HCT116 (cell line): ENCODE measurements around the gene APOE. TPM values are rescaled to one million over a fixed set of nuclear protein-coding genes. Genes with fewer than 3 reads are reported as not detected.

Source experiments
- ATAC-seq: fragments of 200-7000 bp; cut with Tn5 transposase; 2 replicates; pipeline ENCODE4 v1.9.1; 2020; ENCODE audit warnings: mild to moderate bottlenecking, moderate library complexity
- BruUV-seq: library from RNA; stranded (reverse); fragments of 400-500 nt; replicated peaks from 2 replicates; lab custom pipeline; 2021; lab: Mats Ljungman, UMichigan
- CTCF ChIA-PET: fragments of 300-600 bp; sonication (Branson Sonifier 250); formaldehyde crosslinking; loops from one replicate; lab custom pipeline; 2021; ENCODE audit warnings: antibody characterized with exemption; lab: Charles Lee
- POLR2A ChIA-PET: fragments of 300-600, 350-600 bp; sonication (Branson Sonifier 250); formaldehyde crosslinking; loops from one replicate; lab custom pipeline; 2021; ENCODE audit warnings: antibody characterized with exemption; lab: Charles Lee
- RAD21 ChIA-PET, 2 experiments: fragments of 300-600 bp; sonication (Branson Sonifier 250); formaldehyde crosslinking; loops; one replicate each; lab custom pipeline; 2023; ENCODE audit warnings: low total read pairs in 2 of 2; ENCODE audit not compliant: uncharacterized antibody in 2 of 2, unreplicated experiment in 2 of 2, low non-redundant PET in 1 of 2; lab: Charles Lee
- DNase-seq: peaks from one replicate; pipeline ENCODE4 v3.0.0-alpha.2; 2010; ENCODE audit warnings: low read depth, low spot score
- H2AFZ ChIP-seq: fragments of 200-600 bp; shearing (Covaris generic), sonication (generic); 2 replicates; pipeline ENCODE4 v1.6.1; 2017; ENCODE audit warnings: low read depth, mixed run types, mixed read lengths, antibody characterized with exemption, low read length; ENCODE audit not compliant: poor library complexity, severe bottlenecking
- H3K27ac ChIP-seq: 2 replicates; pipeline ENCODE4 v1.5.1; 2012; ENCODE audit warnings: low read depth, low read length
- H3K27me3 ChIP-seq: fragments of 200-600 bp; sonication (generic); 2 replicates; pipeline ENCODE4 v1.6.1; 2016; ENCODE audit warnings: mixed run types, low read length, mixed read lengths; ENCODE audit not compliant: insufficient read depth
- H3K36me3 ChIP-seq, 2 experiments: fragments of 200-500 bp in 1 of 2; fragments of 200-600 bp in 1 of 2; sonication (Bioruptor generic) in 1 of 2; sonication (generic) in 1 of 2; 2 replicates each; pipeline versions ENCODE4 v1.5.1 to v1.6.1; 2014 to 2016; ENCODE audit warnings: low read length in 2 of 2, inconsistent platforms in 1 of 2, mixed read lengths in 1 of 2, mixed run types in 1 of 2; ENCODE audit not compliant: insufficient read depth in 2 of 2, control insufficient read depth in 1 of 2
- H3K4me1 ChIP-seq, 2 experiments: fragments of 200-600 bp in 1 of 2; sonication (generic) in 1 of 2; 2 replicates each; pipeline versions ENCODE4 v1.5.1 to v1.6.1; 2012 to 2017; ENCODE audit warnings: low read length in 2 of 2, inconsistent platforms in 1 of 2, mild to moderate bottlenecking in 1 of 2, mixed read lengths in 1 of 2, mixed run types in 1 of 2, moderate library complexity in 1 of 2; ENCODE audit not compliant: insufficient read depth in 2 of 2, control insufficient read depth in 1 of 2
- H3K4me2 ChIP-seq: fragments of 200-600 bp; sonication (generic); 2 replicates; pipeline ENCODE4 v1.6.1; 2017; ENCODE audit warnings: mixed run types, low read length, mixed read lengths
- H3K4me3 ChIP-seq, 2 experiments: fragments of 200-600 bp in 1 of 2; sonication (generic) in 1 of 2; replicated peaks in 1 of 2; 2 replicates each; pipeline ENCODE4 v1.5.1; 2011 to 2016; ENCODE audit warnings: low read length in 2 of 2, control low read depth in 1 of 2, low read depth in 1 of 2, mild to moderate bottlenecking in 1 of 2, mixed read lengths in 1 of 2, mixed run types in 1 of 2
- H3K79me2 ChIP-seq: fragments of 200-600 bp; sonication (generic); 2 replicates; pipeline ENCODE4 v1.6.1; 2017; ENCODE audit warnings: mild to moderate bottlenecking, mixed run types, low read length, moderate library complexity, mixed read lengths; ENCODE audit not compliant: insufficient read depth
- H3K9ac ChIP-seq: fragments of 200-600 bp; sonication (generic); 2 replicates; pipeline ENCODE4 v1.6.1; 2016; ENCODE audit warnings: low read length, mixed read lengths
- H3K9me2 ChIP-seq: fragments of 200-600 bp; sonication (generic), shearing (Covaris generic); 2 replicates; pipeline ENCODE4 v1.6.1; 2017; ENCODE audit warnings: mixed run types, mild to moderate bottlenecking, moderate library complexity; ENCODE audit not compliant: insufficient read depth
- H3K9me3 ChIP-seq, 2 experiments: fragments of 200-500 bp in 1 of 2; fragments of 200-600 bp in 1 of 2; sonication (Bioruptor generic) in 1 of 2; sonication (generic) in 1 of 2; 2 replicates each; pipeline ENCODE4 v1.6.1; 2014 to 2017; ENCODE audit warnings: low read length in 2 of 2, mixed read lengths in 2 of 2, inconsistent platforms in 1 of 2, low read depth in 1 of 2, mild to moderate bottlenecking in 1 of 2, mixed run types in 1 of 2, moderate library complexity in 1 of 2; ENCODE audit not compliant: control insufficient read depth in 1 of 2, insufficient read depth in 1 of 2
- H4K20me1 ChIP-seq: fragments of 200-600 bp; sonication (generic), shearing (Covaris generic); 2 replicates; pipeline ENCODE4 v1.6.1; 2017; ENCODE audit warnings: mixed run types, mild to moderate bottlenecking, moderate library complexity; ENCODE audit not compliant: insufficient read depth
- CBX3 ChIP-seq: IDR thresholded peaks from 2 replicates; pipeline ENCODE4 v1.6.1; 2012; ENCODE audit warnings: low read depth
- CEBPB ChIP-seq: IDR thresholded peaks from 2 replicates; pipeline ENCODE4 v1.6.1; 2012; ENCODE audit warnings: low read depth
- EGR1 ChIP-seq: IDR thresholded peaks from 2 replicates; pipeline ENCODE4 v1.6.1; 2012; ENCODE audit warnings: low read depth
- ELF1 ChIP-seq: IDR thresholded peaks from 2 replicates; pipeline ENCODE4 v1.6.1; 2012; ENCODE audit warnings: low read depth, borderline replicate concordance
- EZH2 ChIP-seq: fragments of 200-600 bp; sonication (generic); IDR thresholded peaks from 2 replicates; pipeline ENCODE4 v1.6.1; 2017; ENCODE audit warnings: antibody characterized with exemption, mixed run types
- FOSL1 ChIP-seq: IDR thresholded peaks from 2 replicates; pipeline ENCODE4 v1.6.1; 2012; ENCODE audit warnings: low read depth
- POLR2A ChIP-seq: IDR thresholded peaks from 2 replicates; pipeline ENCODE4 v1.7.0; 2011; ENCODE audit warnings: borderline replicate concordance; ENCODE audit not compliant: insufficient read depth, insufficient read length; ENCODE audit errors: extremely low read depth
- POLR2AphosphoS5 ChIP-seq: IDR thresholded peaks from 2 replicates; pipeline ENCODE4 v1.6.1; 2011; ENCODE audit warnings: mild to moderate bottlenecking, low read depth, low read length, moderate library complexity
- SP1 ChIP-seq: IDR thresholded peaks from 2 replicates; pipeline ENCODE4 v1.6.1; 2012; ENCODE audit warnings: low read depth
- TCF7L2 ChIP-seq: IDR thresholded peaks from 2 replicates; pipeline ENCODE4 v1.7.0; 2011; ENCODE audit warnings: borderline replicate concordance, inconsistent platforms; ENCODE audit not compliant: insufficient read depth, insufficient read length; ENCODE audit errors: extremely low read depth
- YY1 ChIP-seq: IDR thresholded peaks from 2 replicates; pipeline ENCODE4 v1.6.1; 2011; ENCODE audit warnings: low read length, low read depth, moderate library complexity, mild to moderate bottlenecking; ENCODE audit not compliant: insufficient replicate concordance; ENCODE audit errors: extremely low read depth
- ZFX ChIP-seq: fragments of 450-650 bp; IDR thresholded peaks from 2 replicates; pipeline ENCODE4 v1.6.1; 2017
- intact Hi-C: fragments of 100-400 bp; cut with micrococcal nuclease; formaldehyde crosslinking; loops from 2 replicates; pipeline ENCODE4 v1.10.0; 2022
- total RNA-seq: library from RNA; stranded (reverse); gene quantifications from one replicate; pipeline ENCODE4 v1.2.1, GENCODE V29; 2021; ENCODE audit not compliant: unreplicated experiment
- TF ChIP-seq, protein P1 (sequence below): IDR thresholded peaks from 2 replicates; pipeline ENCODE4 v1.6.1; 2012; ENCODE audit warnings: low read depth
- TF ChIP-seq, protein P2 (sequence below): IDR thresholded peaks from 2 replicates; pipeline ENCODE4 v1.6.1; 2012
- TF ChIP-seq, protein P3 (sequence below): IDR thresholded peaks from 2 replicates; pipeline ENCODE4 v1.6.1; 2011; ENCODE audit warnings: mild to moderate bottlenecking, low read length, moderate library complexity; ENCODE audit not compliant: insufficient replicate concordance; ENCODE audit errors: extremely low read depth

The APOE gene
- total RNA-seq, 1 experiment from 2014 or later = 7.2 TPM

DNA sequence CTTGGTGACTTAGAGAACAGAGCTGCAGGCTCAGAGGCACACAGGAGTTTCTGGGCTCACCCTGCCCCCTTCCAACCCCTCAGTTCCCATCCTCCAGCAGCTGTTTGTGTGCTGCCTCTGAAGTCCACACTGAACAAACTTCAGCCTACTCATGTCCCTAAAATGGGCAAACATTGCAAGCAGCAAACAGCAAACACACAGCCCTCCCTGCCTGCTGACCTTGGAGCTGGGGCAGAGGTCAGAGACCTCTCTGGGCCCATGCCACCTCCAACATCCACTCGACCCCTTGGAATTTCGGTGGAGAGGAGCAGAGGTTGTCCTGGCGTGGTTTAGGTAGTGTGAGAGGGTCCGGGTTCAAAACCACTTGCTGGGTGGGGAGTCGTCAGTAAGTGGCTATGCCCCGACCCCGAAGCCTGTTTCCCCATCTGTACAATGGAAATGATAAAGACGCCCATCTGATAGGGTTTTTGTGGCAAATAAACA is 18.7 kb downstream of the APOE start:
- Histone ChIP-seq H3K9me3 (no peaks in the 10 kb centered on the region), H4K20me1 (no peaks in the 10 kb centered on the region), H3K36me3 (no peaks in the 10 kb centered on the region)
- ChIA-PET RAD21 (no interaction called here), CTCF (no interaction called here)
- TF ChIP-seq POLR2AphosphoS5 (no peak), EGR1 (no peak), EZH2 (no peak), ZFX (no peak), POLR2A (no peak), CBX3 (no peak), FOSL1 (no peak), CEBPB (no peak), ELF1 (no peak), YY1 (no peak)
- TF ChIP-seq, all 23 proteins: peak for 0
- H3K4me1 ChIP-seq = peaks cover 0 to 14% of the 10 kb centered on the region in 2 experiments; a peak in 3 of 4 replicates
- H3K4me2 ChIP-seq = no peak overlapping the region
- no peak overlapping the region for H2AFZ ChIP-seq
- H3K4me3 ChIP-seq = no peak overlapping the region
- H3K27me3 ChIP-seq = no peaks in the 10 kb centered on the region
- H3K9ac ChIP-seq = no peak overlapping the region
- intact Hi-C loops = no loop called here
- BruUV-seq = no TSS peak
- no peaks in the 10 kb centered on the region for H3K9me2 ChIP-seq
- DNase-seq (no peak), ATAC-seq (no peak)
- no peaks in the 10 kb centered on the region for H3K79me2 ChIP-seq
- POLR2A ChIA-PET = no interaction called here
- H3K27ac ChIP-seq = no peak overlapping the region

DNA sequence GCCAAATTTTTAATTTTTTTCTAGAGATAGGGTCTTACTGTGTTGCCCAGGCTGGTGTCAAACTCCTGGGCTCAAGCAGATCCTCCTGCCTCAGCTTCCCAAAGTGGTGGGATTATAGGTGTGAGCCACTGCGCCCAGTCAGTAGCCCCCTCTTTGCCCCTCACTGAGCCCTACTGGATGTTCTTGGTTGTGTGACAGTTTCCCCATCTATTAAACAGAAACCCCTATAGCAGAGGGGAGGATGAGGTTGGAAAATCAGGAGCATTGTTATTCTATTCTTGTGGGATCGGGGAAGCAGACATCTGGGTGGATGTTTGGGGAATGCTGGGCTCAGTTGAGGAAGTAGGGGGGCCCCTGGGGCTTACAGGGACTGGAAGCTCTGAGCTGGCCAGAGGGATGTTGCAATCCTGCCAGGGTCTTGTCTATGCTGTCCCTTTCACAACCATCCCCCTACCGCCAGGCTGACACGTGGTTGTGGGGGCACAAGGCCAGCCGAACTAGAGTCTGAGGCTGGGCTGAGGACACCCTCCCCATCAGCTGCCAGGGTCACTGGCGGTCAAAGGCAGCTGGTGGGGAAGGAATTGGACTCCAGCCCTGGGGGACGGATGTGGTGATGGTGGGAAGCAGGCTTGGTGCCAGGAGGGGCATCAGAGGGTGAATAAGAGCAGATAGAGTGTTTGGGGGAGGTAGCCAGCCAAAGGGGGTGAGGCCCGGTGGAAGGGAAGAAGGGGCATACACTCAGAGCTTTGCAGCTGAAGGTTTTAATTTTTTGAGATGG is 19.7 kb downstream of the APOE start:
- Histone ChIP-seq H3K9me3 (no peaks in the 10 kb centered on the region), H2AFZ (no peak overlapping the region), H3K9me2 (no peaks in the 10 kb centered on the region), H3K4me1 (peaks cover 0 to 14% of the 10 kb centered on the region in 2 experiments; a peak in 3 of 4 replicates), H3K27me3 (no peaks in the 10 kb centered on the region), H3K4me3 (no peak overlapping the region), H4K20me1 (no peaks in the 10 kb centered on the region), H3K79me2 (no peaks in the 10 kb centered on the region), H3K4me2 (no peak overlapping the region), H3K27ac (no peak overlapping the region), H3K9ac (no peak overlapping the region), H3K36me3 (no peaks in the 10 kb centered on the region)
- ChIA-PET CTCF (no interaction called here), RAD21 (no interaction called here), POLR2A (no interaction called here)
- ATAC-seq (no peak), DNase-seq (no peak)
- no TSS peak for BruUV-seq
- intact Hi-C loops = no loop called here
- TF ChIP-seq ZFX (no peak), TCF7L2 (no peak), FOSL1 (no peak), CBX3 (no peak), SP1 (no peak)
- TF ChIP-seq, protein P1, sequence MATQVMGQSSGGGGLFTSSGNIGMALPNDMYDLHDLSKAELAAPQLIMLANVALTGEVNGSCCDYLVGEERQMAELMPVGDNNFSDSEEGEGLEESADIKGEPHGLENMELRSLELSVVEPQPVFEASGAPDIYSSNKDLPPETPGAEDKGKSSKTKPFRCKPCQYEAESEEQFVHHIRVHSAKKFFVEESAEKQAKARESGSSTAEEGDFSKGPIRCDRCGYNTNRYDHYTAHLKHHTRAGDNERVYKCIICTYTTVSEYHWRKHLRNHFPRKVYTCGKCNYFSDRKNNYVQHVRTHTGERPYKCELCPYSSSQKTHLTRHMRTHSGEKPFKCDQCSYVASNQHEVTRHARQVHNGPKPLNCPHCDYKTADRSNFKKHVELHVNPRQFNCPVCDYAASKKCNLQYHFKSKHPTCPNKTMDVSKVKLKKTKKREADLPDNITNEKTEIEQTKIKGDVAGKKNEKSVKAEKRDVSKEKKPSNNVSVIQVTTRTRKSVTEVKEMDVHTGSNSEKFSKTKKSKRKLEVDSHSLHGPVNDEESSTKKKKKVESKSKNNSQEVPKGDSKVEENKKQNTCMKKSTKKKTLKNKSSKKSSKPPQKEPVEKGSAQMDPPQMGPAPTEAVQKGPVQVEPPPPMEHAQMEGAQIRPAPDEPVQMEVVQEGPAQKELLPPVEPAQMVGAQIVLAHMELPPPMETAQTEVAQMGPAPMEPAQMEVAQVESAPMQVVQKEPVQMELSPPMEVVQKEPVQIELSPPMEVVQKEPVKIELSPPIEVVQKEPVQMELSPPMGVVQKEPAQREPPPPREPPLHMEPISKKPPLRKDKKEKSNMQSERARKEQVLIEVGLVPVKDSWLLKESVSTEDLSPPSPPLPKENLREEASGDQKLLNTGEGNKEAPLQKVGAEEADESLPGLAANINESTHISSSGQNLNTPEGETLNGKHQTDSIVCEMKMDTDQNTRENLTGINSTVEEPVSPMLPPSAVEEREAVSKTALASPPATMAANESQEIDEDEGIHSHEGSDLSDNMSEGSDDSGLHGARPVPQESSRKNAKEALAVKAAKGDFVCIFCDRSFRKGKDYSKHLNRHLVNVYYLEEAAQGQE = no peak
- TF ChIP-seq, protein P2, sequence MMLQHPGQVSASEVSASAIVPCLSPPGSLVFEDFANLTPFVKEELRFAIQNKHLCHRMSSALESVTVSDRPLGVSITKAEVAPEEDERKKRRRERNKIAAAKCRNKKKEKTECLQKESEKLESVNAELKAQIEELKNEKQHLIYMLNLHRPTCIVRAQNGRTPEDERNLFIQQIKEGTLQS = no peak
- TF ChIP-seq, protein P3, sequence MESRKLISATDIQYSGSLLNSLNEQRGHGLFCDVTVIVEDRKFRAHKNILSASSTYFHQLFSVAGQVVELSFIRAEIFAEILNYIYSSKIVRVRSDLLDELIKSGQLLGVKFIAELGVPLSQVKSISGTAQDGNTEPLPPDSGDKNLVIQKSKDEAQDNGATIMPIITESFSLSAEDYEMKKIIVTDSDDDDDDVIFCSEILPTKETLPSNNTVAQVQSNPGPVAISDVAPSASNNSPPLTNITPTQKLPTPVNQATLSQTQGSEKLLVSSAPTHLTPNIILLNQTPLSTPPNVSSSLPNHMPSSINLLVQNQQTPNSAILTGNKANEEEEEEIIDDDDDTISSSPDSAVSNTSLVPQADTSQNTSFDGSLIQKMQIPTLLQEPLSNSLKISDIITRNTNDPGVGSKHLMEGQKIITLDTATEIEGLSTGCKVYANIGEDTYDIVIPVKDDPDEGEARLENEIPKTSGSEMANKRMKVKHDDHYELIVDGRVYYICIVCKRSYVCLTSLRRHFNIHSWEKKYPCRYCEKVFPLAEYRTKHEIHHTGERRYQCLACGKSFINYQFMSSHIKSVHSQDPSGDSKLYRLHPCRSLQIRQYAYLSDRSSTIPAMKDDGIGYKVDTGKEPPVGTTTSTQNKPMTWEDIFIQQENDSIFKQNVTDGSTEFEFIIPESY = no peak
